ENCODE results near the gene MYEOV.

Gene MYEOV

DNA sequence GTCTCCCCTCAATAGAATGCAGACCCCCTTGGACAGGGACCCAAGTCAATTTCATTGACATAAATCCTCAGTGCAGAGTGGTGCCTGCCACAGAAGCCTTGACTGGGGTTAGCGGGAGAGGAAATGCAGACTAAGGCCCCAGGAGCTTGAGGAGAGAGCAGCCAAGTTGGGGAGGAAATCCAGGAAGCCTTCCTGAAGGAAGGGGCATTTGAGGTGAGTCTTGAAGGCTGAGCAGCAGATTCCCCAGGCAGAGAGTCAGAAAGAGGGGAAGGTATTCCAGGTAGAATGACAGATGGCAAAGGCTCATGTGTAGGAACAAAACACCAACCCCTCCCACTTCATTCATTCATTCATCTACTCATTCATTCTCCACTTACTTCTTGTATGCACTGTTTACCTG lies 10.3 kb downstream of the MYEOV start:
- no peak overlapping the region for H3K27ac ChIP-seq
- no peak for TF ChIP-seq ZFX (IDR thresholded peaks at IDR 0.05)
- TF ChIP-seq CTCF (conservative IDR thresholded peaks at IDR 0.05), result no peak

DNA sequence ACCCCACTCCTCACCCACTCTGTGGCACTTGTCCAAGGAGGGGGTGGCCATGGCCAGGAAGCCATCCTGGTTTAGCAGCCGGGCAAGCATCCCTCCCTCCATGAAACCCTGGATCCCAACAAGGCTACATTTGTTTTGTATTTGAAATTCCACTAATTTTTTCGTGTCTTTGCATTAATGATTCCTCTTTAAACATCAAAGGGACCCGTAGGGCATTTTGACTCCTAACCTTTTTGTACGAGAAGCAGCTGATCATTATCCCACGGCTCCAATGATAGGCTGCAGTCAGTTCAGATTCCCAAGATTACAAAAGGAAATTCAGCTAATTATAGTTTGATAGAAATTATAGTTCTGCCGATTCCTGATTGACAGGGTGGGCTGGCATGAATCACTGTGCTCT lies 10.7 kb downstream of the MYEOV start:
- no peak overlapping the region for H3K27ac ChIP-seq
- no peak for TF ChIP-seq ZFX (IDR thresholded peaks at IDR 0.05)
- TF ChIP-seq CTCF (conservative IDR thresholded peaks at IDR 0.05), result no peak

DNA sequence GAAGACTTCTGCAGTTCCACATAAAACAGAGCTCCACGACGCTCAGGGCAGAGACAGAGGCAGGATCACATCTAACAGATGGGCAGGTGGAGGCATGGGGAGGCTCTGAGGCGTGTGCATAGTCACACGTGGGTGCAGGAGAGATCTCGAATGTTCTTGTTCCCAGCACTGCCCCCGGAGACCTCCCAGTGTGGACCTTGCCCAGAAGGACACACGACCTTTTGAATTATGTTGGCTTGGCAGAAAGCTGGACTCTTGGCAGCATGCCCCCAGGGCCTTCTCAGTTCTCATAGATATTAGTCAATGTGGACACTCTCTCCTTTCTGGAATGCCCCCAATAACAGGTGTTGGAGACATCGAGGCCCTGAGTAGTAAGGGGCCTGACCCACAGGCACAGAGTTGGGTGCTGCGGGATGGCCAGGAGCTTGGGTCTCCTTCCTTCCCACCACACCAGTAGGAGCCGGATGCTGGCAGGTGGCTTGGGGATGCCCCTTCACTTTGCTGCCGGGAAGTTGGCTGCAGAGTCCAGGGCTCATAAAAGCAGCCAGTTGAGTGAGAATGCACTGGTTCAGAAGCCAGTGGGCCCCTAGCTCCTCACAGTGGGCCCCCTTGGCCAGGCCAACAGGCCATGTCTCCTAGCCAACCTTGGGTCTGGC lies 12.1 kb downstream of the MYEOV start:
- TF ChIP-seq CTCF (conservative IDR thresholded peaks at IDR 0.05) (no peak), ZFX (IDR thresholded peaks at IDR 0.05) (no peak)
- H3K27ac ChIP-seq, result no peak overlapping the region

DNA sequence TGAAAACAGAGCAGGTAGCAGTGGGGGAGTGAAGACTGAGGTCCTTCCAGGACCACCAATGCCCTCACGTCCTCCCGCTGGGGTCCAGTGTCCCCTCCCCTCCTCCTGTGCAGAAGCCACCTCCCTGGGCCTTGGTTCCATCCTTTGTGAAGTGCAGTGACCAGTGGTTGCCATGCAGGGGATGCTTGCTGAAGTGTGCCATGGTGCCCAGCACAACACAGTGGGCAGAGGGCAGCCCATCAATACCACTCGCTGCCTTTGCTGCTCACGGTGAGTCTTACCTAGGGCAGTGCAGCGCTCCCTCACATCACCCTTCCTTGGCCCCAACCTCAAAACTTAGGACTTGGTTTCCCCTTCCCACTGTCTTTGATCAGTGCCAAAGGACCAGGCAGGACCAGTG lies 12.9 kb downstream of the MYEOV start:
- TF ChIP-seq ZFX (IDR thresholded peaks at IDR 0.05) (no peak), CTCF (conservative IDR thresholded peaks at IDR 0.05) (no peak)
- H3K27ac ChIP-seq, result no peak overlapping the region

DNA sequence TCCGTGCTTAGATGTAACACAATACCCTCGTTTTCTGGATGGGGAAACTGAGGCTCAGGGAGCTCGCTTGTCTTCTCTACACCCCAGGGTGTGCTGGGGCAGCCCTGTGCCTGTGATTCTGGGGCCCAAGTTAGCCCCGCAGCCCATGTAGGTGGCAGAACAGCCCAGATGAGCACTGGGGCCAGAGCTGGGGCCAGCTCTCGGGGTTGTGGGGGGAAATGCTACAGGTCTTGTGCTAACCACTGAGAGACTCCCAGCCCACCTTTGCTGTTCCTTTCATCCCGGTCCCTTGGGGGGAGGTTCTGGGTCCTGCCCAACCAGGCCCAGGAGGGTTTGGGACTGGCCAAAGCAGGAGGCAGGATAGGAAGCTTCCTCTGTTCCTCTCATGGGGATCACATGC lies 13.5 kb downstream of the MYEOV start:
- no peak overlapping the region for H3K27ac ChIP-seq
- TF ChIP-seq CTCF (conservative IDR thresholded peaks at IDR 0.05), result no peak
- no peak for TF ChIP-seq ZFX (IDR thresholded peaks at IDR 0.05)

DNA sequence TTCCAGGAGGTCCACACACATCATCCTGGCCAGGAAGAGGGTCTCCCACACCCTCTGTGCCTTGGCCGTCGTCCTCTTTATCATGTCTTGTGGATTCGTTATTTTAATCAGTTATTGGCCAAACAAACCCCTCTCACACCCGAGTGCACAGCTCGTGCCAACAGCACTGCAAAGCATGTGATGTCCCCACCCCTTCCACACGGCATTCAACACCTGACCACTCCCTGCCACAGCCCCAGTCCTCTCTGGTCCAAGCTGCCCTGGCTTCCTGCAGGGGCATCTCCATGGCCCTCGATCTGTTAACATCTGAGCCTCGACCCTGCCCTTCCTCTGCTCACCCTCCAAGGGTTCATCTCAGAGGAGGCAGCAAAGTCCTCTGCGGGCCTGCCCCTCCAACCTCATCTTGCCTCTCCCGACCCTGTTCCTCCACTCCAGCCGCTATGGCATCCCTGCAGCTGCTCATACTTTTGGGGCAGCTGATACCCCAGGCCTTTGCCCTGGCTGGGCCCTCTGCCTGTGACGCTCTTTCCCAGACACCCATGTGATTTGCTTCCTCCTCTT lies 14.0 kb downstream of the MYEOV start:
- no peak overlapping the region for H3K27ac ChIP-seq
- TF ChIP-seq ZFX (IDR thresholded peaks at IDR 0.05) (no peak), CTCF (conservative IDR thresholded peaks at IDR 0.05) (no peak)

- TF ChIP-seq CTCF (conservative IDR thresholded peaks at IDR 0.05) (no peak), ZFX (IDR thresholded peaks at IDR 0.05) (no peak)
- no peak overlapping the region for H3K27ac ChIP-seq
Observed at GRCh38 chr11:69308491-69308911, 14.5 kb downstream of the MYEOV start.
